Activated CD8-positive, alpha-beta T cell treated with anti-CD3 and anti-CD28 coated beads for 36 hours (primary cell): Measurements from ENCODE around the gene RHOD. TPM values are rescaled to one million over a fixed set of nuclear protein-coding genes. Genes with fewer than 3 reads are reported as not detected.

ENCODE experiments used
- ATAC-seq: fragments of 200-7000 bp; cut with Tn5 transposase; one replicate; pipeline ENCODE4 v1.10.0; 2021; ENCODE audit warnings: mild to moderate bottlenecking, moderate library complexity
- CTCF ChIA-PET: fragments of 350-600 bp; sonication (Branson Sonifier 250); formaldehyde crosslinking; loops from one replicate; lab custom pipeline; 2021; ENCODE audit warnings: antibody characterized with exemption; lab: Charles Lee
- POLR2A ChIA-PET: fragments of 350-600 bp; sonication (Branson Sonifier 250); formaldehyde crosslinking; loops from one replicate; lab custom pipeline; 2021; ENCODE audit warnings: antibody characterized with exemption; lab: Charles Lee
- DNase-seq: peaks from one replicate; pipeline ENCODE4 v3.0.0-alpha.2; 2020
- H3K27ac Mint-ChIP-seq: one replicate; pipeline ENCODE4 v1.8.0; 2021; ENCODE audit warnings: mild to moderate bottlenecking, mixed read lengths
- H3K27me3 Mint-ChIP-seq: one replicate; pipeline ENCODE4 v1.8.0; 2021; ENCODE audit warnings: mixed read lengths
- H3K36me3 Mint-ChIP-seq: one replicate; pipeline ENCODE4 v1.8.0; 2021; ENCODE audit warnings: low read depth, mixed read lengths
- H3K4me1 Mint-ChIP-seq: one replicate; pipeline ENCODE4 v1.8.0; 2021; ENCODE audit warnings: low read depth, mixed read lengths
- H3K4me3 Mint-ChIP-seq: one replicate; pipeline ENCODE4 v1.8.0; 2021; ENCODE audit warnings: mild to moderate bottlenecking, moderate library complexity, mixed read lengths
- H3K9me3 Mint-ChIP-seq: one replicate; pipeline ENCODE4 v1.8.0; 2021; ENCODE audit warnings: mixed read lengths
- intact Hi-C: fragments of 100-400 bp; cut with micrococcal nuclease; formaldehyde crosslinking; loops from one replicate; pipeline ENCODE4 v1.10.0; 2022
- total RNA-seq, 2 experiments: library from RNA; stranded (reverse); gene quantifications; one replicate each; pipeline ENCODE4 v1.2.3, GENCODE V29; 2021
- TF ChIP-seq, protein P1 (sequence below): fragments of 200-600 bp; IDR thresholded peaks from one replicate; pipeline ENCODE4 v1.8.0; 2022; ENCODE audit warnings: antibody characterized with exemption, mild to moderate bottlenecking

The RHOD gene
- total RNA-seq, 2 experiments from 2014 or later, result 0.56 TPM; not detected in 1

DNA sequence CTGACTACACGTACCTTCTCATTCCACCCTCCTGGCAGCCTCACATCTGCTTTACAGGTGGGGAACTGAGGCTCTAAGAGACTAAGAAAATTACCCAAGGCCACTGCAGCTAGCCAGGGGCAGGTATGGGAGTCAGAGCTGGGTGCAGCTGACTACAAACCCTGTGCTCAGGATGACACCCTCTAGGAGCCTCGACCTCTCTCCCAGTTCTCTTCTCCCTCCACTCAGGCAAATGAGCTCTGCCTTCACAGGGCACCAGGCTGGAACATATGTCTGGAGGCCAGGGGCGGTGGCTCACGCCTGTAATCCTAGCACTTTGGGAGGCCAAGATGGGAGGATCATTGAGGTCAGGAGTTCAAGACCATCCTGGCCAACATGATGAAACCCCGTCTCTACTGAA lies 29.7 kb upstream of the RHOD start:
- H3K36me3 Mint-ChIP-seq, result no peaks in the 10 kb centered on the region
- no peaks in the 10 kb centered on the region for H3K9me3 Mint-ChIP-seq
- H3K4me3 Mint-ChIP-seq, result no peak overlapping the region
- H3K4me1 Mint-ChIP-seq, result peaks cover 29% of the 10 kb centered on the region
- H3K27me3 Mint-ChIP-seq, result peaks cover 51% of the 10 kb centered on the region
- TF ChIP-seq, protein P1, sequence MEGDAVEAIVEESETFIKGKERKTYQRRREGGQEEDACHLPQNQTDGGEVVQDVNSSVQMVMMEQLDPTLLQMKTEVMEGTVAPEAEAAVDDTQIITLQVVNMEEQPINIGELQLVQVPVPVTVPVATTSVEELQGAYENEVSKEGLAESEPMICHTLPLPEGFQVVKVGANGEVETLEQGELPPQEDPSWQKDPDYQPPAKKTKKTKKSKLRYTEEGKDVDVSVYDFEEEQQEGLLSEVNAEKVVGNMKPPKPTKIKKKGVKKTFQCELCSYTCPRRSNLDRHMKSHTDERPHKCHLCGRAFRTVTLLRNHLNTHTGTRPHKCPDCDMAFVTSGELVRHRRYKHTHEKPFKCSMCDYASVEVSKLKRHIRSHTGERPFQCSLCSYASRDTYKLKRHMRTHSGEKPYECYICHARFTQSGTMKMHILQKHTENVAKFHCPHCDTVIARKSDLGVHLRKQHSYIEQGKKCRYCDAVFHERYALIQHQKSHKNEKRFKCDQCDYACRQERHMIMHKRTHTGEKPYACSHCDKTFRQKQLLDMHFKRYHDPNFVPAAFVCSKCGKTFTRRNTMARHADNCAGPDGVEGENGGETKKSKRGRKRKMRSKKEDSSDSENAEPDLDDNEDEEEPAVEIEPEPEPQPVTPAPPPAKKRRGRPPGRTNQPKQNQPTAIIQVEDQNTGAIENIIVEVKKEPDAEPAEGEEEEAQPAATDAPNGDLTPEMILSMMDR, result no peak
- H3K27ac Mint-ChIP-seq, result no peak overlapping the region
- POLR2A ChIA-PET, result no interaction called here
- ATAC-seq (no peak), DNase-seq (no peak)
- intact Hi-C loops, result no loop called here
- CTCF ChIA-PET, result interaction anchor here (0.9 kb wide), 1 partner anchor 11 kb away, joined by 4 read pairs; no protein-coding TSS in a partner anchor

- no peak for DNase-seq
- intact Hi-C loops, result no loop called here
- no peak overlapping the region for H3K27ac Mint-ChIP-seq
- H3K9me3 Mint-ChIP-seq, result no peaks in the 10 kb centered on the region
- peaks cover 47% of the 10 kb centered on the region for H3K27me3 Mint-ChIP-seq
- no peaks in the 10 kb centered on the region for H3K36me3 Mint-ChIP-seq
- POLR2A ChIA-PET, result no interaction called here
- ATAC-seq, result no peak
- CTCF ChIA-PET, result interaction anchor here (0.9 kb wide), 2 partner anchors 11 to 17 kb away, joined by 3 to 4 read pairs; no protein-coding TSS in a partner anchor
- peaks cover 23% of the 10 kb centered on the region for H3K4me1 Mint-ChIP-seq
- no peak overlapping the region for H3K4me3 Mint-ChIP-seq
- TF ChIP-seq, protein P1, result no peak
These were observed 29.1 kb upstream of the RHOD start for GRCh38 chr11:67027483-67027930.

- peaks cover 46% of the 10 kb centered on the region for H3K27me3 Mint-ChIP-seq
These were observed 28.6 kb upstream of the RHOD start for GRCh38 chr11:67027943-67028542.

GRCh38 chr11:67029146-67029545 lies 27.5 kb upstream of the RHOD start:
- intact Hi-C loops, result no loop called here
- TF ChIP-seq, protein P1, result no peak
- no peak overlapping the region for H3K4me3 Mint-ChIP-seq
- ChIA-PET CTCF (no interaction called here), POLR2A (no interaction called here)
- no peak overlapping the region for H3K27ac Mint-ChIP-seq
- no peak for DNase-seq
- no peaks in the 10 kb centered on the region for H3K9me3 Mint-ChIP-seq
- no peak for ATAC-seq
- H3K27me3 Mint-ChIP-seq, result peaks cover 43% of the 10 kb centered on the region
- H3K4me1 Mint-ChIP-seq, result peaks cover 15% of the 10 kb centered on the region
- no peaks in the 10 kb centered on the region for H3K36me3 Mint-ChIP-seq

More at GRCh38 chr11:67027943-67028542, 28.6 kb upstream of the RHOD start:
- TF ChIP-seq, protein P1, result no peak
- no peak overlapping the region for H3K27ac Mint-ChIP-seq
- CTCF ChIA-PET, result interaction anchor here (0.9 kb wide), 2 partner anchors 12 to 17 kb away, joined by 3 to 4 read pairs; no protein-coding TSS in a partner anchor
- peaks cover 21% of the 10 kb centered on the region for H3K4me1 Mint-ChIP-seq
- POLR2A ChIA-PET, result no interaction called here
- intact Hi-C loops, result no loop called here
- H3K36me3 Mint-ChIP-seq, result no peaks in the 10 kb centered on the region
- H3K9me3 Mint-ChIP-seq, result no peaks in the 10 kb centered on the region
- no peak overlapping the region for H3K4me3 Mint-ChIP-seq
- ATAC-seq (no peak), DNase-seq (no peak)

DNA sequence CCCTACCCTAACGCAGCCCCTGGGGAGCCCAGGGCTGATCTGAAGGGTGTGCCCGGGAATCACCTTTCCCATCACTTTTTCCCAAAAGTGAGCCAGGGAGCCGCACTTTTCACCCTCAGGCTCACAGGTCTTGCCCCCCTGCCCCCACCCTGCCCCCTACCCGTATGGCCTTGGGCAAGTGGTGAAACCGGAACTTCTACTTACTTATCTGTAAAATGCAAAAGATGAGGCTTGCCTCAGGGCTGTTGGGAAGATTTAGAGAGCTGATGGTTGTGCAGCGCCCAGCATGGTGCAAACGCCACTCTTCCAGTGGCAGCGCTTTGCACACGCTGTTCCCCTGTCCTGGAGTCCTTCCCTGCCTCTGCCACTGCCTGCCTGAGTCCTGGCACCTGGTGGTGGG lies 25.7 kb upstream of the RHOD start:
- TF ChIP-seq, protein P1, result no peak
- ATAC-seq (no peak), DNase-seq (no peak)
- no peak overlapping the region for H3K4me3 Mint-ChIP-seq
- H3K27me3 Mint-ChIP-seq, result peaks cover 29% of the 10 kb centered on the region
- H3K4me1 Mint-ChIP-seq, result no peaks in the 10 kb centered on the region
- no peak overlapping the region for H3K27ac Mint-ChIP-seq
- no peaks in the 10 kb centered on the region for H3K9me3 Mint-ChIP-seq
- POLR2A ChIA-PET, result no interaction called here
- CTCF ChIA-PET, result no interaction called here
- no peaks in the 10 kb centered on the region for H3K36me3 Mint-ChIP-seq
- intact Hi-C loops, result no loop called here
